ENCODE measurements around the gene DMXL1. TPM values are rescaled to one million over a fixed set of nuclear protein-coding genes. Genes with fewer than 3 reads are reported as not detected.

DMXL1 gene
- total RNA-seq, 2 experiments from 2014 or later = 28.4 to 29.1 TPM

- no peaks in the 10 kb centered on the region for H3K9me3 Mint-ChIP-seq
- H3K9me3 ChIP-seq (ENCODE audit: control insufficient read depth in 1 of 2, insufficient read depth in 1 of 2, low read length in 2 of 2) = no peaks in the 10 kb centered on the region
- H3K4me1 ChIP-seq (ENCODE audit: insufficient read depth, low read length) = peaks cover 9% of the 10 kb centered on the region
- no peaks in the 10 kb centered on the region for H3K36me3 Mint-ChIP-seq (ENCODE audit: low read depth)
- ATAC-seq (ENCODE audit: poor library complexity) (no peak), DNase-seq (peak in 2 of 14 experiments; percentile 18 to 45)
- no peaks in the 10 kb centered on the region for H3K27me3 ChIP-seq (ENCODE audit: control insufficient read depth in 1 of 2, insufficient read depth in 2 of 2, low read length in 2 of 2)
- TF ChIP-seq, protein P1, sequence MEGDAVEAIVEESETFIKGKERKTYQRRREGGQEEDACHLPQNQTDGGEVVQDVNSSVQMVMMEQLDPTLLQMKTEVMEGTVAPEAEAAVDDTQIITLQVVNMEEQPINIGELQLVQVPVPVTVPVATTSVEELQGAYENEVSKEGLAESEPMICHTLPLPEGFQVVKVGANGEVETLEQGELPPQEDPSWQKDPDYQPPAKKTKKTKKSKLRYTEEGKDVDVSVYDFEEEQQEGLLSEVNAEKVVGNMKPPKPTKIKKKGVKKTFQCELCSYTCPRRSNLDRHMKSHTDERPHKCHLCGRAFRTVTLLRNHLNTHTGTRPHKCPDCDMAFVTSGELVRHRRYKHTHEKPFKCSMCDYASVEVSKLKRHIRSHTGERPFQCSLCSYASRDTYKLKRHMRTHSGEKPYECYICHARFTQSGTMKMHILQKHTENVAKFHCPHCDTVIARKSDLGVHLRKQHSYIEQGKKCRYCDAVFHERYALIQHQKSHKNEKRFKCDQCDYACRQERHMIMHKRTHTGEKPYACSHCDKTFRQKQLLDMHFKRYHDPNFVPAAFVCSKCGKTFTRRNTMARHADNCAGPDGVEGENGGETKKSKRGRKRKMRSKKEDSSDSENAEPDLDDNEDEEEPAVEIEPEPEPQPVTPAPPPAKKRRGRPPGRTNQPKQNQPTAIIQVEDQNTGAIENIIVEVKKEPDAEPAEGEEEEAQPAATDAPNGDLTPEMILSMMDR (IDR thresholded peaks at IDR 0.05) = no peak
- POLR2A ChIA-PET = interaction anchor here (2.1 kb wide), 1 partner anchor 40 kb away, joined by 7 read pairs; the partner anchor contains the start of gene DMXL1
- H3K27ac ChIP-seq (ENCODE audit: low read depth in 1 of 2, low read length in 2 of 2) = peak overlapping the region in 1 of 2 donors; percentile 13
- H3K27me3 Mint-ChIP-seq = no peaks in the 10 kb centered on the region
- peak overlapping the region; percentile 32 for H3K27ac Mint-ChIP-seq
- peaks cover 21% of the 10 kb centered on the region for H3K4me1 Mint-ChIP-seq (ENCODE audit: low read depth)
- CTCF ChIA-PET = interaction anchor here (1.4 to 1.9 kb wide), 2 partner anchors 9 to 43 kb away, joined by 4 to 7 read pairs; partner anchors contain the start of gene DTWD2
- H3K4me3 ChIP-seq (ENCODE audit: low read length) = no peak overlapping the region
- peak overlapping the region; percentile 0 for H3K4me3 Mint-ChIP-seq
- H3K36me3 ChIP-seq (ENCODE audit: insufficient read depth, low read length) = no peaks in the 10 kb centered on the region
- intact Hi-C loops (cut with DNase I, micrococcal nuclease) = no loop called here
Observed at GRCh38 chr5:119031011-119031886, 39.6 kb upstream of the DMXL1 start.

GRCh38 chr5:119031905-119032304, 39.0 kb upstream of the DMXL1 start:
- ChIA-PET CTCF (interaction anchor here (1.4 kb wide), 1 partner anchor 44 kb away, joined by 4 read pairs; the partner anchor contains the start of gene DTWD2), POLR2A (interaction anchor here (2.1 kb wide), 1 partner anchor 39 kb away, joined by 7 read pairs; the partner anchor contains the start of gene DMXL1)
- TF ChIP-seq, protein P1 (IDR thresholded peaks at IDR 0.05) = no peak
- H3K36me3 ChIP-seq (ENCODE audit: insufficient read depth, low read length) = no peaks in the 10 kb centered on the region
- intact Hi-C loops (cut with DNase I, micrococcal nuclease) = no loop called here
- no peaks in the 10 kb centered on the region for H3K27me3 ChIP-seq (ENCODE audit: control insufficient read depth in 1 of 2, insufficient read depth in 2 of 2, low read length in 2 of 2)
- DNase-seq (peak in 2 of 14 experiments; percentile 32 to 53), ATAC-seq (ENCODE audit: poor library complexity) (no peak)
- no peak overlapping the region for H3K27ac ChIP-seq (ENCODE audit: low read depth in 1 of 2, low read length in 2 of 2)
- no peak overlapping the region for H3K4me3 Mint-ChIP-seq
- H3K36me3 Mint-ChIP-seq (ENCODE audit: low read depth) = no peaks in the 10 kb centered on the region
- no peaks in the 10 kb centered on the region for H3K9me3 Mint-ChIP-seq
- H3K4me3 ChIP-seq (ENCODE audit: low read length) = no peak overlapping the region
- H3K27me3 Mint-ChIP-seq = no peaks in the 10 kb centered on the region
- peaks cover 21% of the 10 kb centered on the region for H3K4me1 Mint-ChIP-seq (ENCODE audit: low read depth)
- H3K9me3 ChIP-seq (ENCODE audit: control insufficient read depth in 1 of 2, insufficient read depth in 1 of 2, low read length in 2 of 2) = no peaks in the 10 kb centered on the region
- H3K4me1 ChIP-seq (ENCODE audit: insufficient read depth, low read length) = peaks cover 9% of the 10 kb centered on the region
- peak overlapping the region; percentile 32 for H3K27ac Mint-ChIP-seq

GRCh38 chr5:119032656-119033055, 38.2 kb upstream of the DMXL1 start:
- ATAC-seq (ENCODE audit: poor library complexity) = no peak
- CTCF ChIA-PET = interaction anchor here (1.4 kb wide), 1 partner anchor 44 kb away, joined by 4 read pairs; the partner anchor contains the start of gene DTWD2
- no peaks in the 10 kb centered on the region for H3K27me3 Mint-ChIP-seq
- Histone ChIP-seq H3K4me3 (ENCODE audit: low read length) (no peak overlapping the region), H3K36me3 (ENCODE audit: insufficient read depth, low read length) (no peaks in the 10 kb centered on the region), H3K4me1 (ENCODE audit: insufficient read depth, low read length) (peaks cover 9% of the 10 kb centered on the region), H3K27me3 (ENCODE audit: control insufficient read depth in 1 of 2, insufficient read depth in 2 of 2, low read length in 2 of 2) (no peaks in the 10 kb centered on the region), H3K9me3 (ENCODE audit: control insufficient read depth in 1 of 2, insufficient read depth in 1 of 2, low read length in 2 of 2) (no peaks in the 10 kb centered on the region), H3K27ac (ENCODE audit: low read depth in 1 of 2, low read length in 2 of 2) (no peak overlapping the region)
- H3K4me1 Mint-ChIP-seq (ENCODE audit: low read depth) = peaks cover 21% of the 10 kb centered on the region
- no peaks in the 10 kb centered on the region for H3K9me3 Mint-ChIP-seq
- no peak overlapping the region for H3K27ac Mint-ChIP-seq
- no peaks in the 10 kb centered on the region for H3K36me3 Mint-ChIP-seq (ENCODE audit: low read depth)
- TF ChIP-seq, protein P1 (IDR thresholded peaks at IDR 0.05) = no peak
- peak in 2 of 14 experiments; percentile 28 to 43 for DNase-seq
- POLR2A ChIA-PET = interaction anchor here (2.1 kb wide), 1 partner anchor 38 kb away, joined by 7 read pairs; the partner anchor contains the start of gene DMXL1
- intact Hi-C loops (cut with DNase I, micrococcal nuclease) = no loop called here
- H3K4me3 Mint-ChIP-seq = no peak overlapping the region

Measured in CD4-positive, alpha-beta T cell (primary cell).